Esophagus squamous epithelium (tissue), 5 donors: ENCODE results near the gene CAMK2D. TPM values are rescaled to one million over a fixed set of nuclear protein-coding genes. Genes with fewer than 3 reads are reported as not detected.

Experiments
- DNase-seq: peaks from one replicate; lab custom pipeline; 2025; lab: John Stamatoyannopoulos, UW
- H3K27ac ChIP-seq, 4 donors: fragments of 200-600 bp; sonication (generic); one replicate each; pipeline ENCODE4 v1.5.1; 2016 to 2019; ENCODE audit warnings: mild to moderate bottlenecking in 1 of 4
- H3K27me3 ChIP-seq, 4 donors: fragments of 200-600 bp; sonication (generic); 1 replicate in 3 of 4; 2 replicates in 1 of 4; pipeline versions ENCODE4 v1.5.1 to v1.6.0; 2017 to 2021; ENCODE audit warnings: antibody characterized with exemption in 1 of 4
- H3K36me3 ChIP-seq, 3 donors: fragments of 200-600 bp; sonication (generic); one replicate each; pipeline ENCODE4 v1.5.1; 2016 to 2019
- H3K4me1 ChIP-seq, 3 donors: fragments of 200-600 bp; sonication (generic); one replicate each; pipeline ENCODE4 v1.5.1; 2017 to 2019
- H3K4me3 ChIP-seq, 4 donors: fragments of 200-600 bp; sonication (generic); 1 replicate in 3 of 4; 2 replicates in 1 of 4; pipeline ENCODE4 v1.5.1; 2016 to 2019; ENCODE audit warnings: mild to moderate bottlenecking in 2 of 4, moderate library complexity in 1 of 4
- H3K9me3 ChIP-seq, 3 donors: fragments of 200-600 bp; sonication (generic); one replicate each; pipeline ENCODE4 v1.5.1; 2016 to 2019
- CTCF ChIP-seq, 6 experiments: fragments of 450-650 bp in 4 of 6; fragments of 200-600 bp in 2 of 6; sonication (generic) in 2 of 6; IDR thresholded peaks; one replicate each; pipeline ENCODE4 v1.5.1; 2016 to 2019; ENCODE audit warnings: antibody characterized with exemption in 6 of 6, mild to moderate bottlenecking in 4 of 6, moderate library complexity in 4 of 6
- POLR2A ChIP-seq, 4 donors: fragments of 450-650 bp; IDR thresholded peaks; one replicate each; pipeline ENCODE4 v1.6.1; 2017; ENCODE audit warnings: antibody characterized with exemption in 4 of 4, mild to moderate bottlenecking in 4 of 4, moderate library complexity in 3 of 4
- WGBS, 2 donors: methylation state at CpG; one replicate each; pipeline ENCODE4 v1.1.5; 2018; 5-methylcytosine and 5-hydroxymethylcytosine counted together
- intact Hi-C: fragments of 100-400 bp; cut with DNase I; formaldehyde crosslinking; loops from one replicate; pipeline ENCODE4 v1.15.0; 2022
- total RNA-seq, 4 donors: library from RNA; depleted of rRNA; stranded (reverse); fragments of >200 nt; gene quantifications; one replicate each; pipeline ENCODE4 v1.1.0, GENCODE V29; 2016
- donor health status: DM: yes; HTN: yes; CAD: no.

CAMK2D gene
- total RNA-seq, 4 donors from 2014 or later: 30.7 to 47.7 (median 38.2) TPM

GRCh38 chr4:113442826-113443225 is 318.7 kb downstream of the CAMK2D start:
- WGBS, 2 donors: 66 to 67% methylated on average over 6 of the region's 6 CpGs
- no peak overlapping the region for H3K4me3 ChIP-seq

DNA sequence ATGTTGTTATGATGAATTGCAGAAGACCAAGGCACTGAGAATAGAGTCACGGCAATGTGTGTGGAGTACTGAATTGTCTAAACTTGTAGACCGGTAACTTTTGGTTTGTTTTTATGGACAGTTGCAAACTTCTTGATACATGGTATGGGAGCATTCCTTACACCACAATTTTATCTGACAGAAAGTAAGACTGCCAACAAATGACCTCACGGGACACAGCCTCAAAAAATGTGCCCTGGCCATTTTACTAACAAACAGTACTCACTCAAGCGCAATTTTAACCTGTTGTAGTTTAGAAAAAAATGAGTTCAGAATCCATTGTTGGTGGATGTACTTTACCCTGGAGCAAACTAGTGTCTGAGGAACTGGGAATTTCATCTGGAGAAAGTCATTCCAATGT is 321.2 kb downstream of the CAMK2D start:
- WGBS, 2 donors: 89 to 94% methylated on average over 4 of the region's 4 CpGs
- no peaks in the 10 kb centered on the region for H3K27me3 ChIP-seq
- no peak for DNase-seq
- H3K4me3 ChIP-seq: no peak overlapping the region
- no peak overlapping the region for H3K27ac ChIP-seq
- H3K4me1 ChIP-seq: peaks cover 4 to 38% (median 26%) of the 10 kb centered on the region in 3 donors
- TF ChIP-seq POLR2A (IDR thresholded peaks at IDR 0.05): no peak
- TF ChIP-seq CTCF (IDR thresholded peaks at IDR 0.05): no peak
- H3K36me3 ChIP-seq: no peaks in the 10 kb centered on the region
- H3K9me3 ChIP-seq: no peaks in the 10 kb centered on the region
- intact Hi-C loops: no loop called here

More at GRCh38 chr4:113442826-113443225, 318.7 kb downstream of the CAMK2D start:
- no peak for TF ChIP-seq POLR2A (IDR thresholded peaks at IDR 0.05)
- TF ChIP-seq CTCF (IDR thresholded peaks at IDR 0.05): no peak
- no peak overlapping the region for H3K27ac ChIP-seq
- intact Hi-C loops: no loop called here
- H3K9me3 ChIP-seq: no peaks in the 10 kb centered on the region
- peaks cover 9 to 39% (median 21%) of the 10 kb centered on the region in 3 donors for H3K4me1 ChIP-seq
- no peaks in the 10 kb centered on the region for H3K36me3 ChIP-seq
- DNase-seq: no peak
- no peaks in the 10 kb centered on the region for H3K27me3 ChIP-seq

DNA sequence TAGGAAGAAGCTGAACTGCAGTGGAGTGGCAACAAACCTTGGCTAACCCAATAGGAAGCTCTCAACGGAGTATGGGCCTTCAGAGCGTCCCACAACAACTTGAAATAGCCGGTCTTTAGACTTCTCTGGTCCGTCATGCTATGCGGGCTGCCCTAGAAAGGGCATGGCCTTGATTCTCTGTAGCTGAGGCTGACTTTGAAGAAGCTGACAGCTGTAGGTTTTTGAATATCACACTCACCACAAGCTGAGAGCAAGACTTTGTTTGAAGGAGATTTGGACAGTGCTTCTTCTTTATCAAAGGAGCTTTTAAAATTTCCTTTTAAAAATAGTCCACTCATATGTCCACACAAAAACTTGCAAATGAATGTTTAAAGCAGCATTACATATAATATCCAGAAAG is 322.9 kb downstream of the CAMK2D start:
- Histone ChIP-seq H3K9me3 (no peaks in the 10 kb centered on the region), H3K27ac (no peak overlapping the region), H3K36me3 (no peaks in the 10 kb centered on the region), H3K4me1 (peaks cover 4 to 38% (median 26%) of the 10 kb centered on the region in 3 donors), H3K4me3 (no peak overlapping the region), H3K27me3 (no peaks in the 10 kb centered on the region)
- 92 to 99% methylated on average over 5 of the region's 5 CpGs for WGBS, 2 donors
- intact Hi-C loops: no loop called here
- TF ChIP-seq POLR2A (IDR thresholded peaks at IDR 0.05) (no peak), CTCF (IDR thresholded peaks at IDR 0.05) (no peak)
- DNase-seq: no peak

- H3K27ac ChIP-seq: peak overlapping the region in 3 of 4 donors; percentile 71 to 79 (median 73)
These were observed 324.4 kb downstream of the CAMK2D start for GRCh38 chr4:113437129-113437528.

GRCh38 chr4:113436360-113436759 is 325.2 kb downstream of the CAMK2D start:
- H3K27ac ChIP-seq: peak overlapping the region; percentile 3 to 79 (median 72)
- 1 to 2% methylated on average over 3 of the region's 3 CpGs for WGBS, 2 donors
- H3K9me3 ChIP-seq: no peaks in the 10 kb centered on the region
- no peak for TF ChIP-seq POLR2A (IDR thresholded peaks at IDR 0.05)
- TF ChIP-seq CTCF (IDR thresholded peaks at IDR 0.05): no peak
- H3K36me3 ChIP-seq: no peaks in the 10 kb centered on the region
- intact Hi-C loops: no loop called here
- no peak for DNase-seq
- no peaks in the 10 kb centered on the region for H3K27me3 ChIP-seq
- H3K4me3 ChIP-seq: peak overlapping the region in 1 of 4 donors; percentile 22
- H3K4me1 ChIP-seq: peaks cover 4 to 44% (median 31%) of the 10 kb centered on the region in 3 donors

More at GRCh38 chr4:113437129-113437528, 324.4 kb downstream of the CAMK2D start:
- intact Hi-C loops: no loop called here
- no peak for TF ChIP-seq POLR2A (IDR thresholded peaks at IDR 0.05)
- Histone ChIP-seq H3K4me1 (peaks cover 4 to 44% (median 31%) of the 10 kb centered on the region in 3 donors), H3K4me3 (no peak overlapping the region), H3K27me3 (no peaks in the 10 kb centered on the region), H3K9me3 (no peaks in the 10 kb centered on the region), H3K36me3 (no peaks in the 10 kb centered on the region)
- WGBS, 2 donors: 43 to 58% methylated on average over 3 of the region's 3 CpGs
- no peak for DNase-seq
